ENCODE results near the gene HBE1.

GRCh38 chr11:5286351-5286750 is 16.6 kb upstream of the HBE1 start:
- no peak for TF ChIP-seq POLR2AphosphoS5 (IDR thresholded peaks at IDR 0.05)
- TF ChIP-seq, protein P1, sequence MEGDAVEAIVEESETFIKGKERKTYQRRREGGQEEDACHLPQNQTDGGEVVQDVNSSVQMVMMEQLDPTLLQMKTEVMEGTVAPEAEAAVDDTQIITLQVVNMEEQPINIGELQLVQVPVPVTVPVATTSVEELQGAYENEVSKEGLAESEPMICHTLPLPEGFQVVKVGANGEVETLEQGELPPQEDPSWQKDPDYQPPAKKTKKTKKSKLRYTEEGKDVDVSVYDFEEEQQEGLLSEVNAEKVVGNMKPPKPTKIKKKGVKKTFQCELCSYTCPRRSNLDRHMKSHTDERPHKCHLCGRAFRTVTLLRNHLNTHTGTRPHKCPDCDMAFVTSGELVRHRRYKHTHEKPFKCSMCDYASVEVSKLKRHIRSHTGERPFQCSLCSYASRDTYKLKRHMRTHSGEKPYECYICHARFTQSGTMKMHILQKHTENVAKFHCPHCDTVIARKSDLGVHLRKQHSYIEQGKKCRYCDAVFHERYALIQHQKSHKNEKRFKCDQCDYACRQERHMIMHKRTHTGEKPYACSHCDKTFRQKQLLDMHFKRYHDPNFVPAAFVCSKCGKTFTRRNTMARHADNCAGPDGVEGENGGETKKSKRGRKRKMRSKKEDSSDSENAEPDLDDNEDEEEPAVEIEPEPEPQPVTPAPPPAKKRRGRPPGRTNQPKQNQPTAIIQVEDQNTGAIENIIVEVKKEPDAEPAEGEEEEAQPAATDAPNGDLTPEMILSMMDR (IDR thresholded peaks at IDR 0.05) = no peak
- no peak for TF ChIP-seq POLR2A (IDR thresholded peaks at IDR 0.05)
- no peak for TF ChIP-seq EP300 (IDR thresholded peaks at IDR 0.05)

All from upper lobe of left lung (tissue), 4 donors.